ENCODE measurements around the gene POLA2.

POLA2 gene

DNA sequence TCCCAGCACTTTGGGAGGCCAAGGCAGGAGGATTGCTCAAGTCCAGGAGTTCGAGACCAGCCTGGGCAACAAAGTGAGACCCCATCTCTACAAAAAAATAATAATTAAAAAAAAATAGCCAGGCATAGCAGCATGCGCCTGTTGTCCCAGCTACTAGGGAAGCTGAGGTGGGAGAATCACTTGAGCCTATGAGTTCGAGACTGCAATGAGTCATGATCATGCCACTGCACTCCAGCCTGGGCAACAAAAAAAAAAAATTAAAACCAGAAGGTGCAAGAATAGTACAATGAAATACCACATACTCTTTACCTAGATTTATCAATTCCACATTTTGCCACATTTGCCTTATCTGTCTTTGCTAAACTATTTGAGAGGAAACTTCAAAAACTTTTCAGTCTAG is 80.1 kb downstream of the POLA2 start:
- DNase-seq: no peak

Data from CD4-positive, alpha-beta T cell treated with Interleukin-17A for 1 hour (primary cell).